HG02885 (cell line): ENCODE measurements around the gene C5.
A peak's percentile ranks its signal among the peaks of the same experiment; 100 is the strongest.

Source experiments
- ATAC-seq: cut with Tn5 transposase; IDR thresholded peaks from one replicate; pipeline ENCODE4 v1.9.1; 2021; ENCODE audit warnings: mild to moderate bottlenecking; ENCODE audit not compliant: unreplicated experiment, poor library complexity

C5 gene

GRCh38 chr9:120946259-120946658 is 103.8 kb downstream of the C5 start:
- ATAC-seq = no peak

GRCh38 chr9:120944948-120945347 is 105.1 kb downstream of the C5 start:
- ATAC-seq = no peak

GRCh38 chr9:120944434-120944843 is 105.6 kb downstream of the C5 start:
- ATAC-seq = peak; percentile 98

- ATAC-seq = no peak
These were observed 107.7 kb downstream of the C5 start for GRCh38 chr9:120942186-120943001.

- no peak for ATAC-seq
These were observed 108.9 kb downstream of the C5 start for GRCh38 chr9:120941046-120941770.

GRCh38 chr9:120940573-120940972 is 109.5 kb downstream of the C5 start:
- ATAC-seq = no peak

GRCh38 chr9:120938851-120939250 is 111.2 kb downstream of the C5 start:
- no peak for ATAC-seq

- no peak for ATAC-seq
These were observed 112.5 kb downstream of the C5 start for GRCh38 chr9:120937596-120937995.

GRCh38 chr9:120937127-120937526 is 112.9 kb downstream of the C5 start:
- ATAC-seq = no peak

- no peak for ATAC-seq
These were observed 113.3 kb downstream of the C5 start for GRCh38 chr9:120936764-120937122.

- ATAC-seq = peak; percentile 58
These were observed 113.9 kb downstream of the C5 start for GRCh38 chr9:120936011-120936763.

- ATAC-seq = no peak
These were observed 114.7 kb downstream of the C5 start for GRCh38 chr9:120935383-120935857.

GRCh38 chr9:120934281-120934680 is 115.8 kb downstream of the C5 start:
- ATAC-seq = no peak

GRCh38 chr9:120933310-120934055 is 116.6 kb downstream of the C5 start:
- ATAC-seq = no peak

GRCh38 chr9:120932086-120932823 is 117.8 kb downstream of the C5 start:
- ATAC-seq = no peak

GRCh38 chr9:120931231-120932085 is 118.6 kb downstream of the C5 start:
- peak; percentile 55 for ATAC-seq

- no peak for ATAC-seq
These were observed 120.8 kb downstream of the C5 start for GRCh38 chr9:120929229-120929791.

- peak; percentile 45 for ATAC-seq
These were observed 121.4 kb downstream of the C5 start for GRCh38 chr9:120928483-120929228.
